H1 (cell line): ENCODE results near the gene BTRC. TPM values are rescaled to one million over a fixed set of nuclear protein-coding genes. Genes with fewer than 3 reads are reported as not detected.
"Not testable (repeated sequence)": the region's sequence is repeated elsewhere in the genome, so short reads cannot be mapped to it uniquely, and the experiment has no call there.

Experiments used
- CTCF ChIA-PET: fragments of 300-600 bp; sonication (Branson Sonifier 250); formaldehyde crosslinking; loops from one replicate; lab custom pipeline; 2021; ENCODE audit not compliant: partially characterized antibody; lab: Charles Lee
- POLR2A ChIA-PET: fragments of 300-600 bp; sonication (Branson Sonifier 250); formaldehyde crosslinking; loops from one replicate; lab custom pipeline; 2021; ENCODE audit warnings: inconsistent platforms; ENCODE audit not compliant: partially characterized antibody; lab: Charles Lee
- DNase-seq, 2 experiments: peaks; one replicate each; pipeline versions ENCODE4 v3.0.0 to v3.0.0-alpha.2; 2010 to 2022; ENCODE audit warnings: low spot score in 2 of 2, low read depth in 1 of 2, mixed read lengths in 1 of 2
- FAIRE-seq: peaks from 2 replicates; lab custom pipeline; 2011; peaks lifted over from hg19 to GRCh38; lab: Jason Lieb, UNC
- H2AFZ ChIP-seq: 2 replicates; pipeline ENCODE4 v1.8.1; 2012; ENCODE audit warnings: low read length, inconsistent platforms
- H2AK5ac ChIP-seq: 2 replicates; pipeline ENCODE4 v1.6.1; 2013; ENCODE audit warnings: low read depth, low read length
- H2BK120ac ChIP-seq: replicated peaks from 2 replicates; pipeline ENCODE3; 2013; ENCODE audit warnings: low read depth, low read length, inconsistent platforms
- H2BK12ac ChIP-seq: 2 replicates; pipeline ENCODE4 v1.6.1; 2013; ENCODE audit warnings: low read depth, low read length
- H2BK15ac ChIP-seq: 2 replicates; pipeline ENCODE4 v1.6.1; 2013; ENCODE audit warnings: low read length
- H2BK20ac ChIP-seq: 2 replicates; pipeline ENCODE4 v1.6.1; 2013; ENCODE audit warnings: low read length
- H2BK5ac ChIP-seq: 2 replicates; pipeline ENCODE4 v1.6.1; 2013; ENCODE audit warnings: low read depth, low read length
- H3K14ac ChIP-seq: 2 replicates; pipeline ENCODE4 v1.6.1; 2013; ENCODE audit warnings: inconsistent platforms; ENCODE audit not compliant: insufficient read length
- H3K18ac ChIP-seq: 2 replicates; pipeline ENCODE4 v1.6.1; 2013; ENCODE audit warnings: low read length; ENCODE audit errors: extremely low read depth
- H3K23ac ChIP-seq: 2 replicates; pipeline ENCODE4 v1.6.1; 2013; ENCODE audit warnings: inconsistent platforms; ENCODE audit not compliant: insufficient read length
- H3K23me2 ChIP-seq: 2 replicates; pipeline ENCODE4 v1.6.1; 2013; ENCODE audit warnings: low read depth, low read length
- H3K27ac ChIP-seq: 2 replicates; pipeline ENCODE4 v1.6.1; 2011; ENCODE audit warnings: low read depth, low read length, inconsistent platforms
- H3K27me3 ChIP-seq, 4 experiments: replicated peaks in 1 of 4; 1 replicate in 1 of 4; 2 replicates in 3 of 4; pipeline versions ENCODE4 v1.6.1 to v1.8.1; 2011 to 2013; ENCODE audit warnings: low read length in 3 of 4, mild to moderate bottlenecking in 3 of 4, inconsistent platforms in 2 of 4, mixed read lengths in 2 of 4, moderate library complexity in 1 of 4; ENCODE audit not compliant: control insufficient read depth in 3 of 4, insufficient read depth in 3 of 4; ENCODE audit errors: extremely low read depth in 1 of 4
- H3K36me3 ChIP-seq, 4 experiments: 2 replicates each; pipeline versions ENCODE4 v1.6.1 to v1.8.1; 2011 to 2013; ENCODE audit warnings: mild to moderate bottlenecking in 4 of 4, low read length in 3 of 4, moderate library complexity in 2 of 4, control low read depth in 1 of 4, inconsistent platforms in 1 of 4; ENCODE audit not compliant: insufficient read depth in 4 of 4, control insufficient read depth in 2 of 4
- H3K4ac ChIP-seq: replicated peaks from 2 replicates; pipeline ENCODE3; 2013; ENCODE audit warnings: low read length, low read depth, mixed read lengths, inconsistent platforms; ENCODE audit not compliant: insufficient read length
- H3K4me1 ChIP-seq, 4 experiments: replicated peaks in 1 of 4; 1 replicate in 1 of 4; 2 replicates in 3 of 4; pipeline versions ENCODE4 v1.6.1 to v1.8.1; 2011 to 2013; ENCODE audit warnings: low read length in 3 of 4, inconsistent platforms in 2 of 4, mixed read lengths in 1 of 4; ENCODE audit not compliant: insufficient read depth in 4 of 4, control insufficient read depth in 3 of 4
- H3K4me2 ChIP-seq, 2 experiments: 2 replicates each; pipeline versions ENCODE4 v1.6.1 to v1.8.1; 2011 to 2013; ENCODE audit warnings: low read depth in 2 of 2, low read length in 2 of 2, control low read depth in 1 of 2, inconsistent platforms in 1 of 2, mild to moderate bottlenecking in 1 of 2; ENCODE audit not compliant: insufficient read depth in 1 of 2
- H3K4me3 ChIP-seq, 4 experiments: fragments of 200-600, 300-600 bp in 1 of 4; sonication (generic), shearing (Covaris generic), sonication (Bioruptor Twin) in 1 of 4; 2 replicates each; pipeline versions ENCODE4 v1.5.1 to v1.8.1; 2011 to 2016; ENCODE audit warnings: low read length in 4 of 4, low read depth in 3 of 4, control low read depth in 2 of 4, inconsistent platforms in 2 of 4, mild to moderate bottlenecking in 2 of 4, mixed read lengths in 1 of 4, moderate library complexity in 1 of 4; ENCODE audit not compliant: insufficient read depth in 2 of 4; ENCODE audit errors: extremely low read depth in 1 of 4
- H3K56ac ChIP-seq: replicated peaks from 2 replicates; pipeline ENCODE3; 2013; ENCODE audit warnings: low read depth, mild to moderate bottlenecking, mixed read lengths, low read length, inconsistent platforms; ENCODE audit not compliant: insufficient read length
- H3K79me1 ChIP-seq: 2 replicates; pipeline ENCODE4 v1.6.1; 2013; ENCODE audit warnings: low read depth, low read length, control low read depth
- H3K79me2 ChIP-seq, 2 experiments: 2 replicates each; pipeline versions ENCODE4 v1.6.1 to v1.8.1; 2012 to 2013; ENCODE audit warnings: low read length in 2 of 2, mild to moderate bottlenecking in 2 of 2, inconsistent platforms in 1 of 2; ENCODE audit not compliant: insufficient read depth in 2 of 2, control insufficient read depth in 1 of 2
- H3K9ac ChIP-seq, 4 experiments: replicated peaks in 1 of 4; 1 replicate in 1 of 4; 2 replicates in 3 of 4; pipeline versions ENCODE4 v1.6.1 to v1.8.1; 2011 to 2013; ENCODE audit warnings: low read depth in 3 of 4, low read length in 3 of 4, control low read depth in 2 of 4, mild to moderate bottlenecking in 2 of 4, moderate library complexity in 2 of 4, inconsistent platforms in 1 of 4; ENCODE audit errors: extremely low read depth in 1 of 4
- H3K9me3 ChIP-seq, 2 experiments: 2 replicates each; pipeline versions ENCODE4 v1.6.1 to v1.8.1; 2012 to 2013; ENCODE audit warnings: mild to moderate bottlenecking in 2 of 2, moderate library complexity in 2 of 2, control low read depth in 1 of 2, inconsistent platforms in 1 of 2, low read depth in 1 of 2, low read length in 1 of 2, mixed read lengths in 1 of 2; ENCODE audit not compliant: insufficient read depth in 2 of 2
- H4K20me1 ChIP-seq, 2 experiments: replicated peaks in 1 of 2; 2 replicates each; pipeline versions ENCODE3 to v1.8.1; 2011 to 2013; ENCODE audit warnings: inconsistent platforms in 2 of 2, low read length in 2 of 2, mild to moderate bottlenecking in 1 of 2; ENCODE audit not compliant: insufficient read depth in 2 of 2, control insufficient read depth in 1 of 2
- H4K5ac ChIP-seq: 2 replicates; pipeline ENCODE4 v1.6.1; 2013; ENCODE audit warnings: low read length, low read depth, mixed read lengths, inconsistent platforms; ENCODE audit not compliant: insufficient read length
- H4K8ac ChIP-seq: 2 replicates; pipeline ENCODE4 v1.8.0; 2013; ENCODE audit warnings: mild to moderate bottlenecking, moderate library complexity, low read length, inconsistent platforms; ENCODE audit not compliant: insufficient read depth; ENCODE audit errors: extremely low read depth
- H4K91ac ChIP-seq: replicated peaks from 2 replicates; pipeline ENCODE3; 2013; ENCODE audit warnings: low read length, mixed read lengths, inconsistent platforms; ENCODE audit not compliant: insufficient read length
- CBX8 ChIP-seq: fragments of 300-800, 300-1000 bp; sonication (generic); IDR thresholded peaks from 2 replicates; pipeline ENCODE4 v1.7.1; 2016; ENCODE audit warnings: low read depth, low read length, borderline replicate concordance
- EGR1 ChIP-seq: IDR thresholded peaks from 2 replicates; pipeline ENCODE4 v1.6.1; 2011; ENCODE audit warnings: low read depth, low read length, borderline replicate concordance
- KDM5A ChIP-seq: fragments of 200-600 bp; IDR thresholded peaks from 2 replicates; pipeline ENCODE4 v1.7.1; 2012; ENCODE audit warnings: mild to moderate bottlenecking, low read length, inconsistent platforms, mixed read lengths
- NANOG ChIP-seq: IDR thresholded peaks from 2 replicates; pipeline ENCODE4 v1.6.1; 2011; ENCODE audit warnings: low read length, low read depth, mild to moderate bottlenecking, inconsistent platforms; ENCODE audit not compliant: insufficient read depth, poor library complexity, severe bottlenecking
- RAD21 ChIP-seq, 2 experiments: IDR thresholded peaks in 1 of 2; conservative IDR thresholded peaks in 1 of 2; 2 replicates each; pipeline ENCODE4 v1.6.1; 2011; ENCODE audit warnings: low read depth in 2 of 2, low read length in 2 of 2, improper control_type of control experiment in 1 of 2, inconsistent platforms in 1 of 2, mild to moderate bottlenecking in 1 of 2, moderate library complexity in 1 of 2
- RFX5 ChIP-seq: IDR thresholded peaks from 2 replicates; pipeline ENCODE4 v1.6.1; 2011; ENCODE audit warnings: low read depth, low read length, improper control_type of control experiment, borderline replicate concordance
- RNF2 ChIP-seq: fragments of 200-900, 300-1000 bp; sonication (generic); IDR thresholded peaks from 2 replicates; pipeline ENCODE4 v1.7.1; 2016; ENCODE audit warnings: borderline replicate concordance, low read depth, mild to moderate bottlenecking, antibody characterized with exemption, low read length; ENCODE audit not compliant: poor library complexity, severe bottlenecking; ENCODE audit errors: missing control alignments
- SP4 ChIP-seq: IDR thresholded peaks from 2 replicates; pipeline ENCODE4 v1.6.1; 2012; ENCODE audit warnings: low read length, inconsistent platforms
- TEAD4 ChIP-seq: IDR thresholded peaks from 2 replicates; pipeline ENCODE4 v1.6.1; 2012; ENCODE audit warnings: low read depth, low read length, inconsistent platforms, mixed read lengths
- YY1 ChIP-seq: IDR thresholded peaks from 2 replicates; pipeline ENCODE4 v1.6.1; 2011; ENCODE audit warnings: low read depth, mild to moderate bottlenecking, low read length
- WGBS, 2 experiments: shearing (Covaris generic) in 1 of 2; methylation state at CpG; one replicate each; pipeline versions ENCODE4 v1.1.6 to v1.1.7; 2013 to 2015; ENCODE audit warnings: low lambda C conversion rate in 2 of 2, mixed read lengths in 2 of 2, inconsistent platforms in 1 of 2, low coverage in 1 of 2, missing lambda C conversion rate in 1 of 2; ENCODE audit not compliant: insufficient replicate concordance in 2 of 2, insufficient coverage in 1 of 2, insufficient read length in 1 of 2; ENCODE audit errors: extremely low coverage in 1 of 2, missing lambda C conversion rate in 1 of 2; 5-methylcytosine and 5-hydroxymethylcytosine counted together
- polyA plus RNA-seq, 7 experiments: library from polyadenylated mRNA; depleted of rRNA in 3 of 7; stranded (reverse) in 5 of 7; unstranded in 2 of 7; fragments of >200 nt in 5 of 7; fragments of 200-250 nt in 2 of 7; gene quantifications; 1 replicate in 5 of 7; 2 replicates in 1 of 7; 4 replicates in 1 of 7; pipeline versions ENCODE4 v1.2.1 to v1.2.3, GENCODE V29; 2011 to 2013; ENCODE audit warnings: missing spikeins in 2 of 7, mixed read lengths in 2 of 7
- total RNA-seq: library from RNA; stranded (reverse); fragmentation: NEBNext Ultra II Directional; extraction: Animal tissue kit (Norgen Biotek cat#: 25700); gene quantifications from 2 replicates; pipeline ENCODE4 v1.2.1, GENCODE V29; 2021

Gene BTRC
- total and polyA plus RNA-seq, 2 of the 8 experiments (the other 6 are each of a cell fraction or from before 2014, with no cell fraction given): 9.9 to 24.7 TPM

- TF ChIP-seq NANOG: no peak
- no peak for TF ChIP-seq CBX8
- TF ChIP-seq RAD21 (IDR thresholded peaks at IDR 0.05 in 1 of 2, conservative IDR thresholded peaks at IDR 0.05 in 1 of 2; ENCODE audit: low read depth in 2 of 2, low read length in 2 of 2): no peak
- TF ChIP-seq SP4: no peak
- no peak for TF ChIP-seq EGR1
- TF ChIP-seq RNF2: no peak
- no peak for TF ChIP-seq KDM5A
- no peak for TF ChIP-seq TEAD4
- no peak for TF ChIP-seq YY1
- no peak for TF ChIP-seq RFX5
Observed at GRCh38 chr10:101415884-101416283, 61.9 kb downstream of the BTRC start (continued).

- H3K9ac ChIP-seq, CTCF ChIA-PET, H3K18ac ChIP-seq, H3K9me3 ChIP-seq, H3K14ac ChIP-seq, H3K56ac ChIP-seq, FAIRE-seq, H3K79me2 ChIP-seq, H3K27ac ChIP-seq, DNase-seq, H4K5ac ChIP-seq, H3K27me3 ChIP-seq, H4K91ac ChIP-seq, H2BK120ac ChIP-seq, POLR2A ChIA-PET, H4K20me1 ChIP-seq, H3K4ac ChIP-seq, H3K4me2 ChIP-seq, H2AFZ ChIP-seq, H2BK15ac ChIP-seq, H2AK5ac ChIP-seq, H3K23me2 ChIP-seq, H3K36me3 ChIP-seq, H2BK5ac ChIP-seq, H2BK20ac ChIP-seq, H2BK12ac ChIP-seq, H3K79me1 ChIP-seq, H3K4me3 ChIP-seq, H4K8ac ChIP-seq, H3K23ac ChIP-seq, H3K4me1 ChIP-seq: not testable (repeated sequence)
- WGBS, 2 experiments: 27% methylated on average over 1 of the region's 1 CpG; no CpG with 5 or more reads in 1 of the 2 experiments
Observed at GRCh38 chr10:101421967-101422366, 68.0 kb downstream of the BTRC start.
